Globus pallidus (tissue), 1 donor: Measurements from ENCODE around the gene NR2F1-AS1.
"Not testable (repeated sequence)": the region's sequence is repeated elsewhere in the genome, so short reads cannot be mapped to it uniquely, and the experiment has no call there.

Experiments used
- DNase-seq: peaks from one replicate; pipeline ENCODE4 v3.0.0-alpha.2; 2015; ENCODE audit warnings: low spot score

Gene NR2F1-AS1

GRCh38 chr5:93576994-93577853 lies 3.8 kb downstream of the NR2F1-AS1 start:
- DNase-seq, result no peak

- no peak for DNase-seq
These were observed 5.3 kb downstream of the NR2F1-AS1 start for GRCh38 chr5:93575461-93576414.

GRCh38 chr5:93574491-93575305 lies 6.3 kb downstream of the NR2F1-AS1 start:
- no peak for DNase-seq

- DNase-seq, result no peak
These were observed 7.4 kb downstream of the NR2F1-AS1 start for GRCh38 chr5:93573354-93574351.

GRCh38 chr5:93572608-93573353 lies 8.2 kb downstream of the NR2F1-AS1 start:
- DNase-seq, result no peak

- no peak for DNase-seq
These were observed 8.9 kb downstream of the NR2F1-AS1 start for GRCh38 chr5:93572101-93572607.

GRCh38 chr5:93571114-93571949 lies 9.7 kb downstream of the NR2F1-AS1 start:
- no peak for DNase-seq

GRCh38 chr5:93570294-93571113 lies 10.5 kb downstream of the NR2F1-AS1 start:
- DNase-seq, result no peak

GRCh38 chr5:93569300-93570160 lies 11.5 kb downstream of the NR2F1-AS1 start:
- no peak for DNase-seq

GRCh38 chr5:93567424-93567823 lies 13.6 kb downstream of the NR2F1-AS1 start:
- DNase-seq, result no peak

GRCh38 chr5:93566091-93566490 lies 14.9 kb downstream of the NR2F1-AS1 start:
- DNase-seq, result no peak

- DNase-seq, result no peak
These were observed 23.9 kb downstream of the NR2F1-AS1 start for GRCh38 chr5:93557021-93557604.

GRCh38 chr5:93549594-93549993 lies 31.4 kb downstream of the NR2F1-AS1 start:
- not testable (repeated sequence) for DNase-seq

GRCh38 chr5:93545872-93546271 lies 35.1 kb downstream of the NR2F1-AS1 start:
- no peak for DNase-seq

GRCh38 chr5:93532370-93532769 lies 48.6 kb downstream of the NR2F1-AS1 start:
- peak; percentile 75 for DNase-seq

- not testable (repeated sequence) for DNase-seq
These were observed 59.2 kb downstream of the NR2F1-AS1 start for GRCh38 chr5:93521815-93522214.
